ENCODE measurements around the gene XRCC2. TPM values are rescaled to one million over a fixed set of nuclear protein-coding genes. Genes with fewer than 3 reads are reported as not detected.
"Not testable (repeated sequence)": the region's sequence is repeated elsewhere in the genome, so short reads cannot be mapped to it uniquely, and the experiment has no call there.

Gene XRCC2
- total RNA-seq, 1 experiment from 2014 or later, result 7.3 TPM

DNA sequence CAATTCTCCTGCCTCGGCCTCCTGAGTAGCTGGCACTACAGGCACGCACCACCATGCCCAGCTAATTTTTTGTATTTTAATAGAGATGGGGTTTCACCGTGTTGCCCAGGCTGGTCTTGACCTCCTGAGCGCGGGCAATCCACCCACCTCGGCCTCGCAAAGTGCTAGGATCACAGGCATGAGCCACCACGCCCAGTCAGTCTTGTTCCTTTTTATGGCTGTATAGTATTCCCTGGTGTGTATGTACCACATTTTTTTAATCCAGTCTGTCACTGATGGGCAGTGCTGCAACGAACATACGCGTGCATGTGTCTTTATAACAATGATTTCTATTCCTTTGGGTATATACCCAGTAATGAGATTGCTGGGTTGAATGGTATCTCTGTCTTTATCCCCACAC, 29.4 kb downstream of the XRCC2 start:
- H3K36me3 ChIP-seq (replicated peaks; ENCODE audit: control insufficient read depth, insufficient read depth, low read length), result peaks cover 11% of the 10 kb centered on the region
- H3K27me3 ChIP-seq (ENCODE audit: control insufficient read depth, insufficient read depth, low read length); DNase-seq; H3K4me3 ChIP-seq (ENCODE audit: insufficient read depth, low read depth, low read length): not testable (repeated sequence)

DNA sequence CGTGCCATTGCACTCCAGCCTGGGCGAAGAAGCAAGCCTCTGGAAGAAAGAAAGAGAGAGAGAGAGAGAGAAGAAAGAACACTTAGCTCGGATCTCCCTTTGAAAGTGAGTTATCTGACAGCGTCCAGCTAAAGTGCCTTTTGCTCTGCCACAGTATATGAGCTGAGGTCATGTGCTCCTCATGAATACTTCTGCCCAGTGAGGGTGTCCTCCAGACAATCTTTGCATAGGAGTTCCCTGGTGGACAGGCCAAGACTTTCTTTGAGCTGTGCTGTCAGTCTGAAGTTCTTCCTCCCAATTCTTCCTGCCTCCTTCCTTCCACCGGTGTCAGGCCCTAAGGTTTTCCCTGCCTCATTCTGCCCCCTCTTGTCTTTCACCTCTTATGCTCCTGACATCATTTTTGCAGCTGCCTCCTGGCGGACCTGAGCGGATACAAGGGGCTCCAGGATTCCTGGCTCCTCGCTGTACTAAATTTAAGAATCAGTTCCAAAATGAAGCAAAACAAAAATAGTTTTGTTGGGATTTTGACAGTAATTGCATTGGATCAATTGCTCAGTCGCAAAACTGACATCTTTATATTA, 31.9 kb downstream of the XRCC2 start:
- Histone ChIP-seq H3K36me3 (replicated peaks; ENCODE audit: control insufficient read depth, insufficient read depth, low read length) (peaks cover 8% of the 10 kb centered on the region), H3K4me3 (ENCODE audit: insufficient read depth, low read depth, low read length) (no peak overlapping the region)
- DNase-seq, result no peak

DNA sequence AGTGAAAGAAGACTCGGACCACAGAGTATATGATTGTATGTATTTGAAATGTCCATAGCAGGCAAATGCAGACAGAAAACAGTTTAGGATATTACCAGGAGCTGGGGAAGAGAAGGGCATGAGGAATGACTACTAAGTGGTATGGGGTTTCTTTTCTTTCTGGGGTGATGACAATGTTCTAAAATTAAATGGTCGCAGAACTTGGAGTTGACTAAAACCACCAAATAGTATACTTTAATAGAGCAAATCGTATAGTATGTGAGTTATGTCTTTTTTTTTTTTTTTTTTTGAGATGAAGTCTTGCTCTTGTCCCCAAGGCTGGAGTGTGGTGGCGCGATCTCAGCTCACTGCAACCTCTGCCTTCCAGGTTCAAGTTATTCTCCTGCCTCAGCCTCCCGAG, 34.6 kb downstream of the XRCC2 start:
- Histone ChIP-seq H3K27me3 (ENCODE audit: control insufficient read depth, insufficient read depth, low read length) (no peaks in the 10 kb centered on the region), H3K4me3 (ENCODE audit: insufficient read depth, low read depth, low read length) (no peak overlapping the region), H3K36me3 (replicated peaks; ENCODE audit: control insufficient read depth, insufficient read depth, low read length) (peaks cover 2% of the 10 kb centered on the region; the same call in 1 of the 2 replicates)
- DNase-seq, result no peak

More for the DNA sequence above, 31.9 kb downstream of the XRCC2 start:
- no peaks in the 10 kb centered on the region for H3K27me3 ChIP-seq (ENCODE audit: control insufficient read depth, insufficient read depth, low read length)

DNA sequence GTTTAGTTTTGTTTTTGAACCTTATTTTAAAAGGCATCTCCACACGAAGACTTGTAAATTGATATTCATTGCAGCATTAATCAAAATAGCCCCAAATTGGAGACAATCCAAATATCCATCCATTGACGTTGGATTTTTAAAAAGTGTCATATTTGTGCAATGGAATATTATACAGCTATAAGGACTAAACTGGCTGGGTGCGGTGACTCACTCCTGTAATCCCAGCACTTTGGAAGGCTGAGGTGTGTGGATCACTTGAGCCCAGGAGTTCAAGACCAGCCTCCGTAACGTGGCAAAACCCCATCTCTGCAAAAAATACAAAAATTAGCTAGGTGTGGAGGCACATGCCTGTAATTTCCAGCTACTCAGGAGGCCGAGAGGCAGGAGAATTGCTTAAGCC, 35.1 kb downstream of the XRCC2 start:
- DNase-seq, result no peak
- no peak overlapping the region for H3K4me3 ChIP-seq (ENCODE audit: insufficient read depth, low read depth, low read length)
- H3K27me3 ChIP-seq (ENCODE audit: control insufficient read depth, insufficient read depth, low read length), result no peaks in the 10 kb centered on the region
- peaks cover 2% of the 10 kb centered on the region; the same call in 1 of the 2 replicates for H3K36me3 ChIP-seq (replicated peaks; ENCODE audit: control insufficient read depth, insufficient read depth, low read length)

DNA sequence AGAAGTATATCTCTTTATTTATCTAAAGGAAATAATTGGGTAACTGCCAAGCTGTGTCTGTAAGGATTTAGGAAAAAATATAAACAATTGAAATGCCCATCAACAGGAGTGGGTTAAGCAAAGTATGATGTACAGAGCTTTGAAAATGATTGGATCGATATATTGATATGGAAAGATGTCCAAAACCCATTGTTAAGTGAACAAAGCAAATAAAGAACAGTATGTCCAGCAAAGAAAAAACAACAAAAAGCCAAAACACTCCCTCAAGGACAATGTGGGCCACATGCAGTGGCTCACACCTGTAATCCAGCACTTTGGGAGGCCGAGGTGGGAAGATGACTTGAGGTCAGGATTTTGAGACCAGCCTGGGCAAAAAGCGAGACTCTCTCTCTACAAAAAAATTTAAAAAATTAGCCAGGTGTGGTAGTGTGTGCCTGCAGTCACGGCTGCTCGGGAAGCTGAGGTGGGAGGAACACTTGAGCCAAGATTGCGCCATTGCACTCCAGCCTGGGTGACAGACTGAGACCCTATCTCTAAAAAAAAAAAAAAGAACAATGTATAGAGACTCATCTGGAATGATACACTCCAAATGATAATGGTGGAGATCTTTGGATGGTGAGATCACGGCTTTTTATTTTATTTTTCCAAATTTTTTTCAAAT, 37.9 kb downstream of the XRCC2 start:
- Histone ChIP-seq H3K27me3 (ENCODE audit: control insufficient read depth, insufficient read depth, low read length) (no peaks in the 10 kb centered on the region), H3K36me3 (replicated peaks; ENCODE audit: control insufficient read depth, insufficient read depth, low read length) (no peaks in the 10 kb centered on the region), H3K4me3 (ENCODE audit: insufficient read depth, low read depth, low read length) (no peak overlapping the region)
- DNase-seq, result no peak

DNA sequence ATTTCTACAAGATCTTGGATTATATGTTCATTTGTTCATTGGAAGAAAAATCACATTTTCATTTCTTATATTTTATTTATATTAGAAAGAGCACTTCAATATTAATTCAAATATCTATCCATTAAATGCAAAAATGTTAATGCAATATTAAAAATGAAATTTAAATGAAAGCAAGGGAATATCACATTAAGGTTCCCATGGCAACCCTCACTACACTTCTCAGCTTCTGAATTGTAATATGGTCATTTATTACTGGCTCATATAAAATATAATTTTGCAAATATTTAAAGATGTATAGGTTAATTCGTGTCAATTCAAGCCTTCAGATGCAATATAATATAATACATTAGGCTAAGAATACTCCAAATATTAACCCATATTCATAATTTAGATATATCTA, 38.8 kb downstream of the XRCC2 start:
- Histone ChIP-seq H3K4me3 (ENCODE audit: insufficient read depth, low read depth, low read length) (no peak overlapping the region), H3K27me3 (ENCODE audit: control insufficient read depth, insufficient read depth, low read length) (no peaks in the 10 kb centered on the region), H3K36me3 (replicated peaks; ENCODE audit: control insufficient read depth, insufficient read depth, low read length) (no peaks in the 10 kb centered on the region)
- no peak for DNase-seq

DNA sequence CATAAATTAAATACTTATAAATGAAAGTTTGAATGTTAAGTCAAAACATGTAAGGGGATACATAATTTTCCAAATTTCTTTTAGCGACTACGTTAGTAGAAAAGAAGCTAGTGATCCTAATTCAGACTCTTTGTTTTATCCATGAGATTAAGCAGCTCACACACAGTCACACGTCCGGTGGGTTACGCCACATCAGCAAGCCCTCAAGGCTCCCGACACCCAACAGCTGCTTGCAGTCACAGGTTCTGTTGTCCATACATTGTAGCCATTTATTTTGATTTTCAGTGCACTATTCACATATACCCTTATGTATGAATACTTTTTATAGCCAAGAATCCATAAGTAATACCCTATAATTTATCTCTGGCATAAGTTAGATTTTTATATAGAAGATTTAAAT, 39.5 kb downstream of the XRCC2 start:
- Histone ChIP-seq H3K36me3 (replicated peaks; ENCODE audit: control insufficient read depth, insufficient read depth, low read length) (no peaks in the 10 kb centered on the region), H3K4me3 (ENCODE audit: insufficient read depth, low read depth, low read length) (no peak overlapping the region), H3K27me3 (ENCODE audit: control insufficient read depth, insufficient read depth, low read length) (no peaks in the 10 kb centered on the region)
- no peak for DNase-seq

DNA sequence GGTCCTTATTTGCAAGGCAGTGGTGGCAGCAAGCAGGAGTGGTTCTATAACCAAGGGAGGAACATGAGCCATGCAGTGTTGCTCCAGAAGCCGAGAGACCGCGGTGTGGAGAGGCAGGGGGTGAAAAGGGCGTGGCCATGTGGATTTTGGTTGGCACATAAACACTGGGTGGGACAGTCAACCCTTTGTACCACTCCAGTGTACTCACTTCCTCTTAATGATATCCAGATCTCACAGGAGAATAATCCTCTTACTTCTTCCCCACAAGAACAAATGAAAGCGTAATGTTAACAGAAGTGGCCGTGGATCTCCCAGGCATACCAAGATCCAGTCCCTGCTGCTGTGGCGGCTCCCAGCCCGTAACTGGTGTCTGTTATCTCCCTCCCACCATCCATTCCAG, 42.4 kb downstream of the XRCC2 start:
- DNase-seq, result no peak
- no peaks in the 10 kb centered on the region for H3K36me3 ChIP-seq (replicated peaks; ENCODE audit: control insufficient read depth, insufficient read depth, low read length)
- H3K27me3 ChIP-seq (ENCODE audit: control insufficient read depth, insufficient read depth, low read length), result no peaks in the 10 kb centered on the region
- H3K4me3 ChIP-seq (ENCODE audit: insufficient read depth, low read depth, low read length), result no peak overlapping the region

DNA sequence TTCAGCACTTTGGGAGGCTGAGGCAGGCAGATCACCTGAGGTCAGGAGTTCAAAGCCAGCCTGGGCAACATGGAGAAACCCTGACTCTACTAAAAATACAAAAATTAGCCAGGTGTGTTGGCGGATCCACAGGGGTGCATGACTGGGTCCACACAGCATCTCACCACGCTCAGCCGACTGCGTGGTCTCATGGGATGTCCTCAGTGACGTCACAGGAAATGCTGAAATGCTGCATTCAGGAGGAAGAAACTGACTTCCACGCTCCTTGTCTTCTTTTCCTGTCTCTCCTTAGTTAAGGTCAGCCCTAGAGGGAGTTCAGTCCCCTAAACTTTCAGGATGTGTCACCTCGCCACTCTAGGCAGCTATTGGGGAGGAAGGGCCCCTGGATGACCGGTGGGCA, 42.9 kb downstream of the XRCC2 start:
- Histone ChIP-seq H3K27me3 (ENCODE audit: control insufficient read depth, insufficient read depth, low read length) (no peaks in the 10 kb centered on the region), H3K36me3 (replicated peaks; ENCODE audit: control insufficient read depth, insufficient read depth, low read length) (no peaks in the 10 kb centered on the region), H3K4me3 (ENCODE audit: insufficient read depth, low read depth, low read length) (no peak overlapping the region)
- DNase-seq, result no peak

DNA sequence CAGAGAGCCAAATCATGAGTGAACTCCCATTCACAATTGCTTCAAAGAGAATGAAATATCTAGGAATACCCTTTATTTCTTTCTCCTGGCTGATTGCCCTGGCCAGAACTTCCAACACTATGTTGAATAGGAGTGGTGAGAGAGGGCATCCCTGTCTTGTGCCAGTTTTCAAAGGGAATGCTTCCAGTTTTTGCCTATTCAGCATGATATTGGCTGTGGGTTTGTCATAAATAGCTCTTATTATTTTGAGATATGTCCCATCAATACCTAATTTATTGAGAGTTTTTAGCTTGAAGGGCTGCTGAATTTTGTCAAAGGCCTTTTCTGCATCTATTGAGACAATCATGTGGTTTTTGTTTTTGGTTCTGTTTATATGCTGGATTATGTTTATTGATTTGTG, 47.2 kb downstream of the XRCC2 start:
- H3K36me3 ChIP-seq (replicated peaks; ENCODE audit: control insufficient read depth, insufficient read depth, low read length); H3K27me3 ChIP-seq (ENCODE audit: control insufficient read depth, insufficient read depth, low read length); DNase-seq; H3K4me3 ChIP-seq (ENCODE audit: insufficient read depth, low read depth, low read length): not testable (repeated sequence)

DNA sequence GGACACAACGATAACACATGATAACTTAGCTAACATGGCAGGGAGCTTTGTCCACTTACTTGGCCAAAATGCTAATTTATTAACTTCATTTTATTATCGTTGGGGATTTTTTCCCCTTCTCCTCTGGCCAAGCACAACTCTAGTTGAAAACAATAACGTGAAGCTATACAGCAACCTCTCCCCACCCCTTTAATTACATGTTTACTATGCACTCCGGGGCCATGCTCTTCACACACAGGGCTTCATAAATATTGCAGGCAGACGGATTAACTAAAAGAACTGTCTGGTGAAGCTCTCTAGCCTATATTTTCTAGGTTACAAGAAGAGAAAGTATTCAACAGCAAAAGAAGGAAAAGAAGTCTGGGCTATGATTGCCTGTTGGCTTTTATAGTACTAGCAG, 51.7 kb downstream of the XRCC2 start:
- no peaks in the 10 kb centered on the region for H3K36me3 ChIP-seq (replicated peaks; ENCODE audit: control insufficient read depth, insufficient read depth, low read length)
- H3K4me3 ChIP-seq (ENCODE audit: insufficient read depth, low read depth, low read length), result no peak overlapping the region
- DNase-seq, result no peak
- H3K27me3 ChIP-seq (ENCODE audit: control insufficient read depth, insufficient read depth, low read length), result no peaks in the 10 kb centered on the region

DNA sequence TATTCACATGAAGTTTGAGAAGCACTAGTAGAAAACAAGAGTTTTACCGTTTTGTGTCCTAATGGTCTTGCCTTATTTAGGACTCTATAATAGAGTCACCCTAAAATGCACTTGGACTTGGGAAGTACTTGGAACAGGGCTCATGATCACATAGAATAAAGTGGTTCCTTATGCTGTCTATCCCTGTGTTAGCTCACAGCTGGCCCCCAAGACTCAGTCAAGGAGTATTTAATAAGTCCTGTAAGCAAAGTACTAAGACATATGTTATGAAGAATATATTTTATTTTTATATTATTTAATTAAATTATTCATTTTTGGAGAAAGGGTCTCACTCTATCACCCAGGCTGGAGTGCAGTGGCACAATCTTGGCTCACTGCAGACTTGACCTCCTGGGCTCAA, 54.5 kb downstream of the XRCC2 start:
- Histone ChIP-seq H3K4me3 (ENCODE audit: insufficient read depth, low read depth, low read length) (no peak overlapping the region), H3K27me3 (ENCODE audit: control insufficient read depth, insufficient read depth, low read length) (no peaks in the 10 kb centered on the region), H3K36me3 (replicated peaks; ENCODE audit: control insufficient read depth, insufficient read depth, low read length) (no peaks in the 10 kb centered on the region)
- no peak for DNase-seq

DNA sequence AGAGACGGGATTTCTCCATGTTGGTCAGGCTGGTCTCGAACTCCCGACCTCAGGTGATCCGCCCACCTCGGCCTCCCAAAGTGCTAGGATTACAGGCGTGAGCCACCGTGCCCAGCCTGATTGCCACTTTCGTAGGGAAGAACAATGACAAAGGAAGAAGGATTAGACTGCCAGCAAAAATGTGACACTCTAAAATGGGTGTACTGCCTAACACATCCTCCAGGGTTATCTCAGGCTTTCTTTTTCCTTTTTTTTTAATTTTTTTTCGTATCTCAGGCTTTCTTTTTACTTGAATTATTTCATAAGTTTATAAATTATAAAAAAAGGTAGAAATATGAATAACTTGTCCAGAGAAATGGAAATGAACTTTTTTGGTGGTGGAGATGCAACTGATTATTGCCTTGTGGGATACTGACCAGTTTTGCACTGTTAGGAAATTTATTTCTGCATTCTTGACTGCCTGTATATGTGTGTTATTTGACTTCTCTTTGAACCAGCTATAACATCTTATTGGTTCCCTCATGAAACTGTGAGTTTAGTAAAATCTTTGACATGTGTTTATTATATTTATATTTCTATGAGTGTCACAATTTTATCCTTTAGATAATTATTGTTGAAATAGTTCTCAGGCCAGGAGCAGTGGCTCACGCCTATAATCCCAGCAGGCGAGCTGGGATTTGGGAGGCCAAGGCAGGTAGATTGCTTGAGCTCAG, 56.8 kb downstream of the XRCC2 start:
- no peak overlapping the region for H3K4me3 ChIP-seq (ENCODE audit: insufficient read depth, low read depth, low read length)
- H3K27me3 ChIP-seq (ENCODE audit: control insufficient read depth, insufficient read depth, low read length), result no peaks in the 10 kb centered on the region
- DNase-seq, result no peak
- no peaks in the 10 kb centered on the region for H3K36me3 ChIP-seq (replicated peaks; ENCODE audit: control insufficient read depth, insufficient read depth, low read length)

DNA sequence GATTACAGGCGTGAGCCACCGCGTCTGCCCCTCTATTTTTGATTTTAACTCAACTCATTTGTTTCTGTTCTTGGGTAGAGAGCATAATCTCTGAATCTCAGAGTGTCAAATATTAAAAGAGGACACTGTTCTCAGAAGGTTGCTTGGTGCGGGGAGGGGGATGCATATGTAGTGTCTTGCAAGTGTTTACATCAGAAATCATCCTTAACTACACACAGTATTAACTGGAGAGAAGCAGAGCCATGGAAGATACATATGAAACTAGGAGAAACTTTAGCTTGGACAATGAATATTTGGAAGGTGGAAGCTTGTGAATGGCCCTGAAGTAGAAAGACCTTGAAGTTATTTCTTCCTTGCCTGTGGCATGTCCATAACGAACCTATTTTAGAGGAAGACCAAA, 57.5 kb downstream of the XRCC2 start:
- no peak for DNase-seq
- H3K4me3 ChIP-seq (ENCODE audit: insufficient read depth, low read depth, low read length), result no peak overlapping the region
- H3K36me3 ChIP-seq (replicated peaks; ENCODE audit: control insufficient read depth, insufficient read depth, low read length), result no peaks in the 10 kb centered on the region
- H3K27me3 ChIP-seq (ENCODE audit: control insufficient read depth, insufficient read depth, low read length), result no peaks in the 10 kb centered on the region

DNA sequence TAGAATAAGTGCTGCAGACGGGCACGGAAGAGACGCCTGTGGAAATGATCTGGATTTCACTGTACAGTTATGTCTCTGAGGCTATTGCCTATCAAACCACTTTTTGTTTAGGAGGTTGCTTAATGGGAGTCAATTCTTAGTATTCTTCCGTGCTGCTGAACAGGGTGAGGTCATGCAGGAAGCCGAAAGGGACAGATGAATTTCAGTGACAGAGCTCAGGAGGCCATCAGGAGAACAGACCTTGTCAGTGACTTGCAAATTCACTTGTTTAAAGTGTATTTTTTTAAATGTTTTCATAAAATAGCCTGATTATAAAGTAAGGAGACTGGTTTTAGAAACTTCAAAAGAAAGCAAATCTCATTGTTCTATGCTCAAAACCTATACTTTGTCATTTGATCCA, 58.9 kb downstream of the XRCC2 start:
- no peaks in the 10 kb centered on the region for H3K36me3 ChIP-seq (replicated peaks; ENCODE audit: control insufficient read depth, insufficient read depth, low read length)

More for the DNA sequence above, 58.9 kb downstream of the XRCC2 start:
- DNase-seq, result no peak
- H3K4me3 ChIP-seq (ENCODE audit: insufficient read depth, low read depth, low read length), result no peak overlapping the region
- H3K27me3 ChIP-seq (ENCODE audit: control insufficient read depth, insufficient read depth, low read length), result no peaks in the 10 kb centered on the region

All from H7 (cell line).